Fibroblast of peridontal ligament (primary cell): ENCODE measurements around the gene GPBAR1.

Experiments
- DNase-seq: peaks from one replicate; pipeline ENCODE4 v3.0.0-alpha.2; 2010; ENCODE audit errors: extremely low read depth

GPBAR1 gene

DNA sequence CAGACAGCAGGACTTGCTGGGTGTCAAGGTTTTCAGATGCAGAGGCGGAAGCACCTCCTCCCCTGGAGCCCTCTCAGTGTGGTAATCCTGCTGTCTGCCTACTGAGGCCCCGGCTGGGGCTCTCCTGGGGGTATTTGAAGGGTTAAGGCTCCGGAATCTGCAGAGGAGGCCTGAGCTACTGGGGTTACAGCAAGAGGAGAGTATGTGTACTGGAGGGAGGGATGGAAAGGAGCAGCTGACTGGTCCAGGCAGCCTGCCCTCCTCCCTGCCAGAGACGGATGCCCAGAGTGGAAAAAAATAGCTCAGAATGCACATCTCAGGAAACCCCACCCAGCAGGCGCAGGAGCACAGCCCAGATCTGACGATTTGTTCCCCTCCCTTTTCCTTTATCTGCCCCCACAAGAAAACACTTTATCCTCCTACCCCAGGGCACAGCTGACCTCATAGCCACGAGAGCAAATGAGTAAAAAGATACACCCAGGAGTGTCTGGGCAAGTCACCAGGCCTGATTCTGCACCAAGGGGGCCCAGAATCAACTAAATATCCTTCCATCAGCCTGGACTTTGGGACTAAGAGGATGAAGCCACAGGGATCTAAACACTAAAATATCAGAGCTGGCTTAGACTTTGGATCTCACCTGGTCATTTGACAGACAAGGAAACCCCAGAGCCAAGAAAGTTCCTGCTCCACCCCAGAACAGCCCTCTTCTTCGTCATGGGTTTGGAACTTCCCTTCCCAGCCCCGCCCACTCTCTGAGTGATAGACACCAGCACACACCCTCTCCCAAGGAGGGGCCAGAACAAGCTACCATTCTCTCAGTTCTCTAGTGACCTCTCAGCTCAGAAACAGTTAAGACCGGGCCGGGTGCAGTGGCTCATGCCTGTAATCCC, 26.0 kb downstream of the GPBAR1 start:
- peak; percentile 96 for DNase-seq

- peak; percentile 38 for DNase-seq
These were observed 29.0 kb downstream of the GPBAR1 start for GRCh38 chr2:218289639-218290315.

DNA sequence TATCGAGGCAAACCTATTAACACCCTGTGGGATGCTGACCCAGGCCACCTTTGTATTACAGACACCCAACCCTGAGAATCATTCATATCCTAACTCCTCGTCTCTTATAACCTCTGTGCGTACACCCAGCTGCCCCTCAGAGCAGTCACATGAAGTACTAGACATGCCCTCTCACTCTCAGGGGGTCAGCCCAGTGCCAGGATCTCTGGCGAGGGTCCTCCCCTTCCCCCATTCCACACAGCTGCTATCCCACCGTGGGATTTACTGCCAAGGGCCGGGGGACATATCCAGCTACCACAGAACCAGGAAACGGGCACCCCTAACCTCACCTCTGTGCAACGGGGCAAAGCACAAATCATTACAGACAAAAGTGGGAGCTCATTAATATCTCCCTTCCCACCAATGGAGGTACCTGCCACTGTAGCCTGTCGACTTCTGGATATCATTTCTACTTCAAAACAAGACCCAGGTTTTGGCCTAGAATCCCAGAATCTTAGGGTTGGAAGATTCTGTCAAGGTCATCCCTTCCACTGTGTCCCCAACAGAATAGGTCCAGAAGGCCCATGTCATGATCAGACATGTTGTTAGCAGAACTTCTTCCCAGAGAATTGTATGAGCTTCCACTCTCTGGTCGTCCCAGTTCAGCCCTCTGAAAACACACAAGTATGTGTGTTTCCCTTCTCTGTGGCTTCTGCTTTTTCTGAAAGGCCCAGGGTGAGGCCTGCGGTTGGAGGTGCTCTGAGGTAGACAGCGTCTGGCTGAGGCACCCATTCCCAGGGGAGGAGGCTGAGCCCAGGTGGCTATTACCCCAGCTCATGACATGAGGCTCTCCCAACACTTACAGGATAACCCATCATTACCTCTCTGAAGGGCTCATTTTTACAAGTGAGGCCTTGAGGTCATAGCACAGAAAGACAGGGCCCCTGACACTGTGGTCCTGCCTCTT, 29.8 kb downstream of the GPBAR1 start:
- DNase-seq, result no peak

DNA sequence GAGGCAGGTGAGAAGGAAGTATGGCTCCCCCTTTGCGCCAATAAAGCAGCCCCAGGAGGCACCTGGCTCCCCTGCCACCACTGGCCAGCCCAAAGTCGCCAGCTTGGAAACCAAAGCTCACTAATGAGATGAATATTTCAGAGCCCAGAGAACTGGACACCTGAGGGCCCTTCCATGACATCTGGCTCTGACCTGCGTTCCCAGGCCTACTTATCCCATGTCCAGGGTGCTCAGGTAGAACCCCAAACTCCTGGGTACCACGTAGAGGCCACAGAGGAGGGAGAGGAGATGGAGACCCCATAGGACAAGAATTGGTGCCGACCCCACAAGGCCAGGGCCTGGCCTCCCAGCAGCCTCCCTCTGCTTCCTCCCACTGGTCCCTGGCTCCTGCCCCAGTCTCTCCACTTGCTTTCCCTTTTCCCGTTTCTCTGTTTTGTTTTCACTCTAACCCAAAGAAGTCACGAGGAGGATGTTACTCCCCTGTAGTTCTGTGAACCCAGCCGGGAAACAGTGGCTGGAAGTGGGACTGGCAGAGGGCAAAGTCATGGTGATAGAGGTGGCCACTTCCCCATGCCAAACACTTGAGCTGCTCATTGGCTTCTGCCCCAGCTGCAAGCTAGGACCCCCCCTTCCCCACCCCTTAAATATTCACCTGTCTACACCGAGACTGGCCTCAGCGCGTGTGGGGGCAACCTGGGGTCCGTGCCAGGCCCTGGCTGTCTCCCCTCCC, 30.7 kb downstream of the GPBAR1 start:
- DNase-seq, result peak; percentile 33

GRCh38 chr2:218292048-218293014, 31.5 kb downstream of the GPBAR1 start, which contains the start of gene TMBIM1:
TMBIM1 (minus strand) TSS chr2:218292503; CDS start chr2:218282141, 10,362 bp downstream.
- peak; percentile 58 for DNase-seq

- no peak for DNase-seq
These were observed 33.1 kb downstream of the GPBAR1 start for GRCh38 chr2:218293715-218294429.

DNA sequence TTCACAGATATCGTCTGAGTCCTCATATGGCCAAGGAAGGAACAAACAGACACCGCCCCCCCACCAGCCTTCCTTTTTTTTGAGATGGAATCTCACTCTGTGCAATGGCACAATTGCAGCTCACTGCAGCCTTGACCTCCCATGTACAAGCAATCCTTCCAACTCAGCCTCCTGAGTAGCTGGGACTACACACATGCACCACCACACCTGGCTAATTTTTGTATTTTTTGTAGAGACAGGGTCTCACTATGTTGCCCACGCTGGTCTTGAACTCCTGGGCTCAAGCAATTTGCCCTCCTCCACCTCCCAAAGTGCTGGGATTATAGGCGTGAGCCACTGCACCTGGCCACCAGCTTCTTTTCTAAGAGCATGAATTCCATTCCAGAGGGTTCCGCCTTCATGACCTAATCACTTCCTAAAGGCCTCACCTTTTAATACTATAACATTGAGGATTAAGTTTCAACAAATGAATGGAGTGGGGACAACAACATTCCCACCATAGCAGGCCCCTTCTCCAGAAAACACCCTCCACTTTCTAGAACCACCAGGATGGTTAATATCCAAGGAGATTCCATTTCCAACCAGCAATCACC, 33.7 kb downstream of the GPBAR1 start:
- no peak for DNase-seq

GRCh38 chr2:218295029-218295428, 34.2 kb downstream of the GPBAR1 start:
- no peak for DNase-seq

DNA sequence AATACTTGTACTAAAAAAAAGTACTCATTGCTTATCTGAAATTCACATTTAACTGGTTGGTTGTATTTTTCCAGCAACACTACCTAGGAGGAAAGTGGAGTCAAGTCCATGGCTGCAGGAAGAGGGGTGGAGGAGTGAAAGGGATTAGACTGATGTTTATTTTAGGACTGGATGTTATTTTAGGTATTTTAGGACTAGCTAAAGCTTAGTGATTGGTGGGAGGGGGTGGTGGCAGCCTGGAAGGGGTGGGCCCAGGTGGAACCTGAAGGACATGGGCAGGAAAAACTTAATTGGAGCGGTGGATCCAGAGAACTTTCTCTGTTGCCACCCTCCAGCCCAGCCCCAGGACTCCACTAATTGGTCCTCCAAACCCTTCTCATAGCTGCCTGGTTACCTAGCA, 35.4 kb downstream of the GPBAR1 start:
- no peak for DNase-seq

DNA sequence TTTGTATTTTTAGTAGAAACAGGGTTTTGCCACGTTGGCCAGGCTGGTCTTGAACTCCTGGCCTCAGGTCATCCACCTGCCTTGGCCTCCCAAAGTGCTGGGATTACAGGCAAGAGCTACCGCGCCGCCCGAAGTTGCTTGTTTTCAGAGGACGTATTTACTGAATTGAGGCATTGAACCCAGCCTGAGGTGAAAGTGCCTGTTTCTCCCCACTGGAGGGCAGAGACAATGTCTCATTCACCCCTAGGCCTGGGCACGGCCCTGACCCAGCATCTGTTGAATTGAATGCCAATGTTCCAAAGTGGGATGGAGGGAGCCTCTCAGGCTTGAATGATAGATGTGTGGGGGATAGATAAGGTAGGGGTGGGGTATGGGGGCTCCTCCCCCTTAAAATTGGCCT, 36.0 kb downstream of the GPBAR1 start:
- no peak for DNase-seq

- DNase-seq, result no peak
These were observed 37.6 kb downstream of the GPBAR1 start for GRCh38 chr2:218298314-218298875.

DNA sequence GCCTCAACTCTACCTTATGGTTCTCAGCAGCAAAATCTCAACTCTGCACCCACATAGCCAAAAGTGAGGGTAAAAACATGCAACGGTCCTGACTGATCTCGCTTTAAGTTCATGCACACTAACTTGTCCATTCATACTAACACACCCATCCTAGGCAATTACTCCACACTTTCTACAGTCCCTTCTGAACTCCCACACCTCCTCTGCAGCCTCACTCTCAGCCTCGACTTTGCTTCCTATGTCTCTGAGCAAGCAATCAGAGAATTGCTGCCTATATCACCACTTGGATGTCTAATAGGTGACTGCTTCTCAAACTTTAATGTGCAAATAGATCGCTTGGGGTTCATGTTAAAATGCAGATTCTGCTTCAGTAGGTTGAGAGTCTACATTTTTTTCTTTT, 39.3 kb downstream of the GPBAR1 start:
- no peak for DNase-seq

GRCh38 chr2:218301176-218301819, 40.5 kb downstream of the GPBAR1 start:
- peak; percentile 85 for DNase-seq

GRCh38 chr2:218305383-218305782, 44.6 kb downstream of the GPBAR1 start:
- DNase-seq, result no peak

- DNase-seq, result no peak
These were observed 45.5 kb downstream of the GPBAR1 start for GRCh38 chr2:218306184-218306920.

DNA sequence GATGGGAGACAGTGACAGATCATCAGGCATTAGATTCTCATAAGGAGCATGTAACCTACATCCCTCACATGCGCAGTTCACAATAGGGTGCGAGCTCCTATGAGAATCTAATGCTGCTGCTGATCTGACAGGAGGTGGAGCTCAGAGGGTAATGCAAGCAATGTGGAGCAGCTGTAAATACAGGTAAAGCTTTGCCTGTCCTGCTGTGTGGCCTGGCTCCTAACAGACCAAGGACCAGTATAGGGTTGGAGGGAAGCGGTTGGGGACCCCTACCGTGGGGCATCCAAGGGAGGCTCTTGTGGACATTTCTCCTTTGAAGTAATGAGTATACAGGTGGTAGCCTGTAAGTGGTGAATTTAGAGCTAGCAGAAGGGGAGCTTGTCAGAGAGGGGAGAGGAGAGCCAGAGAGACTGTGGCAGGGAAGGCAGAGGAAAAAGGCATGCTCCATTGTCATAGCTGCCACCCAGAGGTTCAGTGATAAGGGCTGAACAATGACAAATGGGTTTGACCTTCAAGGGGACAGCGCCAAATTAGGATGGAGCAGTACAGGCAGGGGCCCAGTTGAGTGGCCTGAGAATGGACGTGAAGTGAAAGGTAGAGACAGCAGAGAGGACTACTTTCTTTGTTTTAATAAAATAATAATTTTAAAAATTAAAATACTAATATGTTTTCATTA, 46.7 kb downstream of the GPBAR1 start:
- no peak for DNase-seq
